HG03439 (cell line): ENCODE data around the gene STON2.
"Not testable (repeated sequence)": the region's sequence is repeated elsewhere in the genome, so short reads cannot be mapped to it uniquely, and the experiment has no call there.

Experiments used
- ATAC-seq: cut with Tn5 transposase; IDR thresholded peaks from one replicate; pipeline ENCODE4 v1.9.1; 2021; ENCODE audit warnings: mild to moderate bottlenecking, moderate library complexity; ENCODE audit not compliant: unreplicated experiment

The STON2 gene

GRCh38 chr14:81385419-81385818, 14.7 kb downstream of the STON2 start:
- no peak for ATAC-seq

DNA sequence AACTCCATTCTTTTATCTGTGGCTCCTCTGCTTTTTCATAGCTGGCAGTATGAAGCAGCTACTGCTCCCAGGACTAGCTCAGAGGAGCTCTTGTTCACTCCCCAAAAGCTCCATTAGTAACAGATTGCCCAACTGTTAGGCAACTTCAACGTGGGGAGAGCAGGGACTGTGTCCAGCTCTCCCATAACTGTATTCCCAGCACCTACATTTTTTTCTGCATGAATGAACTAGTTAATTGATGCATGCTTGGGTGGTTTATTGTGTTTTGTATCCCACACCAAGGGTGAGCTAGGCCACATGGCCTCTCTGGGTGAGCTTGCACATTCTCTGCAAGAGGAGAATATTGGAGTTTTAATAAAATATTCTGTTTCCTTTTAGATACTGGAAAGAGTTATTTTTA, 15.2 kb downstream of the STON2 start:
- ATAC-seq: no peak

GRCh38 chr14:81382517-81383225, 17.5 kb downstream of the STON2 start:
- ATAC-seq: no peak

- not testable (repeated sequence) for ATAC-seq
Observed at GRCh38 chr14:81380009-81380408, 20.1 kb downstream of the STON2 start.

- ATAC-seq: no peak
Observed at GRCh38 chr14:81371802-81372201, 28.3 kb downstream of the STON2 start.

- ATAC-seq: no peak
Observed at GRCh38 chr14:81367563-81367962, 32.6 kb downstream of the STON2 start.

GRCh38 chr14:81366884-81367283, 33.2 kb downstream of the STON2 start:
- no peak for ATAC-seq

DNA sequence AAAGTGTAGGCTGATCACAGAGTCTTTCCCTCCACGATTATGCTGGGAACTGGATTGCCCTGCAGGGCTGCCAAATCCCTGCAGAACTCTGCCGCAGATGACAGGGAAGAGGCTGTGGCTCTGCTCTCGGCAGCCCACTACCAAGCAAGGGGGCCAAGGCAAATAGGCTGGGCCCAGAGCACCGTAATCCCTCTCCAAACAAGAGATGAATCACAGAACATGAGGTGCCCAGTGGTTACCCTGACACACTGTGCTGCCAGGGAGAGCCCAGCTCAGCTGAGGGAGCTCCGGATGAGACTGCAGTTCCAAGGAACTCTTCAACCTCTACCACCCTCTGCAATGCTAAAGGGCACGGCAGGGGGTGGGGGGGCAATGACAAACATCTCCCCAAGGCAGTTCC, 33.9 kb downstream of the STON2 start:
- no peak for ATAC-seq

DNA sequence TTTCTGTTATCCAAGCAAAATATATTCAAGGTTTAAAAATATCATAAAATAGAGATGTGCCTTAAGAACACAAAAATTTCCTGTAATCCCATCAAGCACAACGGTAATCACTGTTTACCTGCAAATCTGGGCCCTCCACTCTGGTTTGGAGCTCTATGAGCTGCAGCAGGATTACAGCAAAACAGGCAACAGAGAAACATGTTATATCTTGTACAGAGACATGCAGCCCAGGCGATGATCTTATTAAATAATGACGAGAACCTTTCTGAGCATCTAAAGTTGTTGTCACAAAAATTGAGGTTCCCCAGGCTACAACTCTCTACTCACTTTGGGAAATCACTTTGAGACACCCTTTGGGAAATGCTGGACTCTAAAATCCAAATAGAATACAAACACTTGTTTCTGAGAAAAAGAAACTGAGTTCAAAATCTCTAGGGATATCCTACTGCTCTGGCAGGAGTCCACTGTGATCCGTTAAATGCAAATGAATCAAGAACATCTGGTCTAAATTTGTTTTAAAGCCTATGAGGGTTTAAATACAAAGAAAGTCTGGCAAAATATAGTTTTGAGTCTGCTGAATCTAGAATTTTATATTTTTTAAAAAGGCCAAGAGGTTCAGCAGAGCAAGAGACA, 36.3 kb downstream of the STON2 start:
- no peak for ATAC-seq

DNA sequence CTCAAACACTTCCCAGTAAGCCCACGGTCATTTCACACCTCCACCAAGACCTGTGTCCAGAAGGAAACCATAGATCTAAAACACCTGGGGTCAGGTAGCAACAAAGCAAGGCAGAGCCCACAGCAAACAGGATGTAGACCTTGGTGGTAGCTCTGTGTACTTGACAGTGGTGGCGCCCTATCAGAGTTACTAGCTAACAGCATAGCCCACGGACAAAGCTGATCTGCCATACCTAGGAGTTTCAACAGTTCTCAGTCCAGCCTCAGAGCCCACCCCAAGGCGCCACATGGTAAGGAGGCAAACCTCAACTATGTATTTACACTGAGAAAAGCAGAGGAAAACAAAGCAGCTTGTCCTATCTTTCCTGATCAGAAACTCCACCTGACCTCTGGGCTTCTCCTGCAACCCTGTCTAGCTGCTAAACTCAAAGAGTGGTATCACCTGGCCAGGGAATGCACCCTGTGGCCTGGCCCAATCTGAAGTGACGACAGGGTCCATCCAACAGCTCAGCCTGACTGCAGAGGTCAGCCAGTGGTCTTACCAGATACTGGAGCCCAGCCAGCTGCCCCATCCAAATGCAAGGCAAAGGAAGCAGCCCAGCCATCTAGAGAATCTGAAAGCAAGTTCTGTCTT, 46.3 kb downstream of the STON2 start:
- ATAC-seq: no peak

DNA sequence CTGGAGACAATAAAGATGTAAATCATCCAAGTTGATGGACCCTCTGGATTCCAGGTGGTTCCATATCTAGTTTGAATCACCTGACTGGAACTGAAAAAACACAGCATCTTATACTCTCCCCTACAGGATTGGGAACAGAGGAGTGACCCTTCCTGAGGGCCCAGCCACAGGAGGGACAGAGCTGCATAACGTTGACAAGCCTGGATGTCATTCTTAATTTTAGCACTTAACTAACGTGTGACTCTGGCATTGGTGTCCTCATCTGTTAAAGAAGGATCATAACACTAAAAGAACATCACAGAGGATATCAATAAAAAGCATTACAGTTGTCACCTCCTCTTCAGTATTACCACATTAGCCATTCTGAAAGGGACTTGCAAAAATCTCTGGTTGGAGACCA, 47.7 kb downstream of the STON2 start:
- no peak for ATAC-seq

GRCh38 chr14:81351205-81351604, 48.9 kb downstream of the STON2 start:
- ATAC-seq: no peak

GRCh38 chr14:81350344-81351130, 49.6 kb downstream of the STON2 start:
- ATAC-seq: no peak

- ATAC-seq: no peak
Observed at GRCh38 chr14:81348061-81348460, 52.1 kb downstream of the STON2 start.

GRCh38 chr14:81345781-81346180, 54.3 kb downstream of the STON2 start:
- ATAC-seq: no peak

- no peak for ATAC-seq
Observed at GRCh38 chr14:81344481-81345160, 55.5 kb downstream of the STON2 start.

DNA sequence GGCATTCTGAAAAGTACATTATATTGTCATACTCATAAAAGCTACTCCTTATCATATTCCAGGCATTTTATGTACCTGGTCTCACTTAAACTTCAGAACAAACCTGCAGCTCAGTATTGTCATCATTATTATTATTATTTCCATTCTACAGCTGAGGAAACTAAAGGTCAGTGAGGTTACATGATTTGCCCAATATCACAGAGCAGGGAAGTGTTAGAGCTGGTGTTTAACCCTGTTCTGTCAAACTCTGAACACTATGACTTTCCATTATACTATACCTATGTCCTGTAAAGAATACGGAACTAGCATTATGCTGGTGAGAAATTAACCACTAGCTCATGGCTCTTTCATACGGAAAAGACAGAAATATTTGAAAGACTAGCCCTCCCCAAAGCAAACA, 56.4 kb downstream of the STON2 start:
- ATAC-seq: no peak

DNA sequence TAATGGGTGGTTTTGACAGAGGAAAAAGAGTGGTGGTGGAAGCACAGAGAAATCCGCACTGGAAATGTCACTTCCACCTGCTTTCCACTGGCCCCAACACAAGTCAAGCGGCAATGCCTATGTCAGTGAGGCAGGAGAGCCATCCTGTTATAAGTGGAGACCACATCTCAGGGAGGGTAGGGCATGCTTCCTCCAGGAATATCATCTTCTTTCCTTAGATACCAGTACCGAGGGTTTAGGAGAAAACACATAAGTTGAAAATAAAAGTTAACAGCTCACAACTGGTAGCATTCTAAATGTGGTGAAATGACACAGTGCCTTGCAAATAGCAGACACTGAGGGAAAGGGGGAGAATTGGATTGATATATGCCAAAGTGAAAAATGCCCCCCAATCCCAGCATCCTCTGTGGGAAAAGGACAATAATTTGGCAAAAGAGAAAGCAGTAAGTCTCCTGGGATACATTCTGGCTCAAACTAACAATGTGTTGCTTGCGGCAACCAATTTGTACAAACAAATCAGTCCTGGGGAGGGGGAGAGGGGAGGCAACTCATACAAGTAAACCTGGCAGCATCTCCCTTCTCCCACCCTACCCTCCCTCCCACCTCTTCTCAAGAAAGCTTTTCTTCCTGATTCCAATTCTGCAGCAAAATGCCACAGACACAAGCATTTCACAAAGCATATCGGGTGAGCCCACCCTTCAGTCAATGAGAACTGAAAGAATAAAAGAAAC, 57.1 kb downstream of the STON2 start:
- no peak for ATAC-seq

DNA sequence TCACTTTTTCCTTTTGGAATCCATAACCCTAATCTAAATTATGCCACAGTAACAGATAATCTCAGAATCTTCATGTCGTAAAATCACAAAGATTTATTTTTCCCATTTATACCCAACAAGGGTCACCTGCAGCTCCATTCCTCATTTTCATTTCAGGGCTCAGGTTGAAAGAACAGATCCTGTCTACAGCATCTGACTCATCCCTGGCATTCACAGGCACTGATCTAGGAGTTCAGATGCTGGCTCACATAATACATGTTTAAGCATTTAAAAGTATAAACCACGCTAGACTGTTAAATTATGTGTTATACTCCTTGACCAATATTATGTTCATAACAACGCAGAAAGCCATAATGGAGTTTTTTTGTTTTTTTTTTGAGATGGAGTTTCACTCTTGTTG, 58.3 kb downstream of the STON2 start:
- no peak for ATAC-seq

- ATAC-seq: no peak
Observed at GRCh38 chr14:81341370-81341769, 58.8 kb downstream of the STON2 start.
